MM.1S (cell line): ENCODE data around the gene ZDHHC11B.

Source experiments
- DNase-seq: peaks from one replicate; pipeline ENCODE4 v3.0.0-alpha.2; 2015
- H2AFZ ChIP-seq: fragments of 300-600 bp; sonication (generic); 2 replicates; pipeline ENCODE4 v1.6.0; 2016; ENCODE audit warnings: antibody characterized with exemption, low read length
- H3F3A ChIP-seq: fragments of 300-600 bp; sonication (generic); 2 replicates; pipeline ENCODE4 v1.6.1; 2016; ENCODE audit warnings: mild to moderate bottlenecking, antibody characterized with exemption, low read length, moderate library complexity, mixed read lengths; ENCODE audit not compliant: insufficient read depth
- H3K27ac ChIP-seq: fragments of 300-600 bp; sonication (generic); 2 replicates; pipeline ENCODE4 v1.5.1; 2016; ENCODE audit warnings: mild to moderate bottlenecking, low read length
- H3K27me3 ChIP-seq: fragments of 300-600 bp; sonication (generic); replicated peaks from 2 replicates; pipeline ENCODE4 v1.6.0; 2016; ENCODE audit warnings: low read length; ENCODE audit not compliant: insufficient read depth
- H3K36me3 ChIP-seq: fragments of 300-600 bp; sonication (generic); replicated peaks from 2 replicates; pipeline ENCODE4 v1.6.1; 2016; ENCODE audit warnings: mild to moderate bottlenecking, low read length, mixed read lengths; ENCODE audit not compliant: insufficient read depth
- H3K4me1 ChIP-seq: fragments of 300-600 bp; sonication (generic); 2 replicates; pipeline ENCODE4 v1.6.1; 2016; ENCODE audit warnings: low read length, mixed read lengths
- H3K4me2 ChIP-seq: fragments of 300-600 bp; sonication (generic); 2 replicates; pipeline ENCODE4 v1.6.0; 2016; ENCODE audit warnings: low read depth, low read length
- H3K4me3 ChIP-seq: fragments of 300-600 bp; sonication (generic); 2 replicates; pipeline ENCODE4 v1.5.1; 2016; ENCODE audit warnings: low read length, mixed read lengths
- H3K79me2 ChIP-seq: fragments of 300-600 bp; sonication (generic); 2 replicates; pipeline ENCODE4 v1.6.1; 2016; ENCODE audit warnings: mixed run types, low read length, mixed read lengths
- H3K9ac ChIP-seq: fragments of 300-600 bp; sonication (generic); 2 replicates; pipeline ENCODE4 v1.6.1; 2016; ENCODE audit warnings: low read length, mixed read lengths
- H3K9me2 ChIP-seq: fragments of 300-600 bp; sonication (generic); replicated peaks from 2 replicates; pipeline ENCODE4 v1.6.1; 2016; ENCODE audit warnings: mild to moderate bottlenecking, low read length, mixed read lengths; ENCODE audit not compliant: insufficient read depth
- H3K9me3 ChIP-seq: fragments of 300-600 bp; sonication (generic); replicated peaks from 2 replicates; pipeline ENCODE4 v1.6.1; 2016; ENCODE audit warnings: mild to moderate bottlenecking, low read length, mixed read lengths; ENCODE audit not compliant: insufficient read depth
- H4K20me1 ChIP-seq: fragments of 300-600 bp; sonication (generic); 2 replicates; pipeline ENCODE4 v1.6.1; 2016; ENCODE audit warnings: mild to moderate bottlenecking, low read length, moderate library complexity, mixed read lengths; ENCODE audit not compliant: insufficient read depth
- CTCF ChIP-seq: fragments of 300-600 bp; sonication (generic); IDR thresholded peaks from 2 replicates; pipeline ENCODE4 v1.5.1; 2016; ENCODE audit warnings: antibody characterized with exemption, low read length, mixed read lengths
- EZH2 ChIP-seq: fragments of 300-600 bp; sonication (generic); optimal IDR thresholded peaks from 2 replicates; pipeline ENCODE3; 2017; ENCODE audit warnings: low read depth, mild to moderate bottlenecking, antibody characterized with exemption, low read length, mixed read lengths
- EZH2phosphoT487 ChIP-seq: fragments of 300-600 bp; sonication (generic); IDR thresholded peaks from 2 replicates; pipeline ENCODE4 v1.6.1; 2018; ENCODE audit warnings: antibody characterized with exemption, low read length

ZDHHC11B gene

GRCh38 chr5:759111-759751 is 25.3 kb downstream of the ZDHHC11B start:
- H2AFZ ChIP-seq: no peak overlapping the region

GRCh38 chr5:758698-759053 is 25.9 kb downstream of the ZDHHC11B start:
- Histone ChIP-seq H3K9me3 (no peaks in the 10 kb centered on the region), H3K4me2 (no peak overlapping the region)

More at GRCh38 chr5:759111-759751, 25.3 kb downstream of the ZDHHC11B start:
- Histone ChIP-seq H4K20me1 (no peaks in the 10 kb centered on the region), H3K9me2 (no peaks in the 10 kb centered on the region), H3K4me3 (no peak overlapping the region), H3K4me2 (no peak overlapping the region), H3K9ac (no peak overlapping the region), H3K27ac (no peak overlapping the region), H3K9me3 (no peaks in the 10 kb centered on the region), H3F3A (peaks cover 9% of the 10 kb centered on the region; the same call in 1 of the 2 replicates), H3K36me3 (no peaks in the 10 kb centered on the region), H3K4me1 (peaks cover 17% of the 10 kb centered on the region), H3K27me3 (no peaks in the 10 kb centered on the region), H3K79me2 (no peaks in the 10 kb centered on the region)
- no peak for TF ChIP-seq EZH2phosphoT487
- TF ChIP-seq CTCF: no peak
- TF ChIP-seq EZH2: no peak
- DNase-seq: no peak

GRCh38 chr5:757931-758697 is 26.4 kb downstream of the ZDHHC11B start:
- Histone ChIP-seq H3K27me3 (no peaks in the 10 kb centered on the region), H3K27ac (no peak overlapping the region), H3K79me2 (no peaks in the 10 kb centered on the region), H4K20me1 (no peaks in the 10 kb centered on the region), H3K9ac (no peak overlapping the region), H3K4me3 (no peak overlapping the region), H3F3A (peaks cover 9% of the 10 kb centered on the region; the same call in 1 of the 2 replicates), H3K4me1 (peaks cover 17% of the 10 kb centered on the region), H3K9me2 (no peaks in the 10 kb centered on the region), H3K36me3 (no peaks in the 10 kb centered on the region), H3K4me2 (no peak overlapping the region), H2AFZ (no peak overlapping the region), H3K9me3 (no peaks in the 10 kb centered on the region)
- no peak for DNase-seq
- TF ChIP-seq CTCF (no peak), EZH2 (no peak), EZH2phosphoT487 (no peak)

More at GRCh38 chr5:758698-759053, 25.9 kb downstream of the ZDHHC11B start:
- Histone ChIP-seq H3K79me2 (no peaks in the 10 kb centered on the region), H2AFZ (no peak overlapping the region), H4K20me1 (no peaks in the 10 kb centered on the region), H3K36me3 (no peaks in the 10 kb centered on the region), H3K4me1 (peaks cover 17% of the 10 kb centered on the region), H3K27ac (no peak overlapping the region), H3K9ac (no peak overlapping the region), H3K9me2 (no peaks in the 10 kb centered on the region), H3F3A (peaks cover 9% of the 10 kb centered on the region; the same call in 1 of the 2 replicates), H3K27me3 (no peaks in the 10 kb centered on the region), H3K4me3 (no peak overlapping the region)
- no peak for DNase-seq
- no peak for TF ChIP-seq EZH2phosphoT487
- TF ChIP-seq CTCF: no peak
- TF ChIP-seq EZH2: no peak
